A172 (cell line): ENCODE measurements around the gene SF1. TPM values are rescaled to one million over a fixed set of nuclear protein-coding genes. Genes with fewer than 3 reads are reported as not detected.

Experiments
- total RNA-seq: library from RNA; depleted of rRNA; stranded (reverse); fragments of >200 nt; shearing (Covaris generic); gene quantifications from 2 replicates; pipeline ENCODE4 v1.2.3, GENCODE V29; 2014; rRNA removed

SF1 gene
- total RNA-seq, 1 experiment from 2014 or later = 61.8 TPM

Other genes with a start within 250 kb of the SF1 start
- 4.7 TPM in 1 of 2 replicates, not detected in the other for gene SLC22A11, start 222.6 kb downstream of the SF1 start, total RNA-seq
- gene SLC22A12, start 187.3 kb downstream of the SF1 start, total RNA-seq = not detected in 2 replicates
- 0.05 and 0.14 TPM in 2 replicates for gene NRXN2, start 55.3 kb downstream of the SF1 start, total RNA-seq
- 0.07 and 2.1 TPM in 2 replicates for gene RASGRP2, start 34.4 kb downstream of the SF1 start, total RNA-seq
- gene PYGM, start 18.6 kb downstream of the SF1 start, total RNA-seq = 0.12 TPM in 1 of 2 replicates, not detected in the other
- 30.8 and 40.5 TPM in 2 replicates for gene MAP4K2, start 24.7 kb upstream of the SF1 start, total RNA-seq
- 14.3 and 15.0 TPM in 2 replicates for gene MEN1, start 32.0 kb upstream of the SF1 start, total RNA-seq
- gene CDC42BPG, start 66.1 kb upstream of the SF1 start, total RNA-seq = 3.7 and 4.1 TPM in 2 replicates
- 81.4 and 117 TPM in 2 replicates for gene EHD1, start 100.1 kb upstream of the SF1 start, total RNA-seq
- 10.7 and 15.1 TPM in 2 replicates for gene ATG2A, start 138.7 kb upstream of the SF1 start, total RNA-seq
- gene PPP2R5B, start 146.1 kb upstream of the SF1 start, total RNA-seq = 18.4 and 19.6 TPM in 2 replicates
- gene GPHA2, start 157.4 kb upstream of the SF1 start, total RNA-seq = not detected in 2 replicates
- gene MAJIN, start 193.6 kb upstream of the SF1 start, total RNA-seq = not detected in 2 replicates
- gene BATF2, start 218.4 kb upstream of the SF1 start, total RNA-seq = 0.50 and 0.59 TPM in 2 replicates
- 170 and 196 TPM in 2 replicates for gene ARL2, start 235.6 kb upstream of the SF1 start, total RNA-seq
- gene SNX15, start 248.9 kb upstream of the SF1 start, total RNA-seq = 13.4 and 31.2 TPM in 2 replicates